Hair follicular keratinocyte (primary cell): ENCODE measurements around the gene PDZD7. TPM values are rescaled to one million over a fixed set of nuclear protein-coding genes. Genes with fewer than 3 reads are reported as not detected.

Experiments
- total RNA-seq: library from RNA; depleted of rRNA; stranded (reverse); fragments of >200 nt; gene quantifications from 2 replicates; pipeline ENCODE4 v1.2.3, GENCODE V29; 2015

Gene PDZD7
- 0.23 and 0.94 TPM in 2 replicates for total RNA-seq

GRCh38 chr10:101031128-101031795 is at the start of gene PDZD7, which contains the start of gene SFXN3:
Gene PDZD7 (minus strand): TSS chr10:101031129. CDS start chr10:101030219, 910 bp downstream.
Gene SFXN3 (plus strand): TSS chr10:101031234. CDS start chr10:101034695, 3,461 bp downstream.

GRCh38 chr10:101061624-101062231 is 30.8 kb upstream of the PDZD7 start, which contains the start of gene KAZALD1:
Gene KAZALD1 (plus strand): TSS chr10:101061989. CDS start chr10:101062593, 604 bp downstream.

GRCh38 chr10:100999742-101000126 is 31.2 kb downstream of the PDZD7 start, which contains the start of gene LZTS2:
Gene LZTS2 (plus strand): TSS chr10:100999808. CDS start chr10:101002539, 2,731 bp downstream.

GRCh38 chr10:100986952-100987684 is 43.8 kb downstream of the PDZD7 start, which contains the start of the genes MRPL43 and TWNK:
Gene MRPL43 (minus strand): TSS chr10:100987497. CDS start chr10:100987443, 54 bp downstream.
Gene TWNK (plus strand): TSS chr10:100987543. CDS start chr10:100988211, 668 bp downstream.

GRCh38 chr10:100969187-100970075 is 61.5 kb downstream of the PDZD7 start, which contains the start of gene SEMA4G:
Gene SEMA4G (plus strand): TSS chr10:100969504. CDS start chr10:100972913, 3,409 bp downstream.

Other genes with a start within 250 kb of the PDZD7 start
- 6.9 and 10.1 TPM in 2 replicates for gene SLF2, start 118.2 kb downstream of the PDZD7 start, total RNA-seq
- gene SEMA4G, start 61.6 kb downstream of the PDZD7 start, total RNA-seq = 0.70 and 2.1 TPM in 2 replicates
- 89.3 and 104 TPM in 2 replicates for gene MRPL43, start 43.6 kb downstream of the PDZD7 start, total RNA-seq
- gene TWNK, start 43.6 kb downstream of the PDZD7 start, total RNA-seq = 6.4 and 14.4 TPM in 2 replicates
- 45.0 and 52.0 TPM in 2 replicates for gene LZTS2, start 31.3 kb downstream of the PDZD7 start, total RNA-seq
- 24.3 and 52.7 TPM in 2 replicates for gene SFXN3, start 105 bp upstream of the PDZD7 start, total RNA-seq
- gene KAZALD1, start 30.9 kb upstream of the PDZD7 start, total RNA-seq = 0.15 and 0.23 TPM in 2 replicates
- gene TLX1, start 100.2 kb upstream of the PDZD7 start, total RNA-seq = not detected in 2 replicates
- gene LBX1, start 198.3 kb upstream of the PDZD7 start, total RNA-seq = not detected in 2 replicates